Skin of body (tissue), 2 donors: Measurements from ENCODE around the gene PLEKHB2. TPM values are rescaled to one million over a fixed set of nuclear protein-coding genes. Genes with fewer than 3 reads are reported as not detected.
"Not testable (repeated sequence)": the region's sequence is repeated elsewhere in the genome, so short reads cannot be mapped to it uniquely, and the experiment has no call there.

Experiments used
- DNase-seq: peaks from one replicate; lab custom pipeline; 2025; lab: John Stamatoyannopoulos, UW
- total RNA-seq: library from RNA; depleted of rRNA; stranded (reverse); fragments of >200 nt; gene quantifications from one replicate; pipeline ENCODE4 v1.2.3, GENCODE V29; 2014

PLEKHB2 gene
- total RNA-seq, 1 donor from 2014 or later = 39.9 TPM

- no peak for DNase-seq
Measured at GRCh38 chr2:131142849-131143248, 37.7 kb downstream of the PLEKHB2 start.

GRCh38 chr2:131143803-131144202, 38.7 kb downstream of the PLEKHB2 start:
- no peak for DNase-seq

- no peak for DNase-seq
Measured at GRCh38 chr2:131145040-131145439, 39.9 kb downstream of the PLEKHB2 start.

GRCh38 chr2:131146231-131146630, 41.1 kb downstream of the PLEKHB2 start:
- no peak for DNase-seq

GRCh38 chr2:131146749-131147148, 41.6 kb downstream of the PLEKHB2 start:
- DNase-seq = no peak

GRCh38 chr2:131148426-131148825, 43.3 kb downstream of the PLEKHB2 start:
- no peak for DNase-seq

GRCh38 chr2:131150109-131150508, 45.0 kb downstream of the PLEKHB2 start:
- not testable (repeated sequence) for DNase-seq

- no peak for DNase-seq
Measured at GRCh38 chr2:131151398-131151797, 46.3 kb downstream of the PLEKHB2 start.

GRCh38 chr2:131152074-131152473, 46.9 kb downstream of the PLEKHB2 start:
- DNase-seq = no peak

- DNase-seq = no peak
Measured at GRCh38 chr2:131153529-131153928, 48.4 kb downstream of the PLEKHB2 start.

- peak; percentile 1 for DNase-seq
Measured at GRCh38 chr2:131154071-131154531, 49.0 kb downstream of the PLEKHB2 start.

GRCh38 chr2:131154647-131155046, 49.5 kb downstream of the PLEKHB2 start:
- DNase-seq = no peak

- no peak for DNase-seq
Measured at GRCh38 chr2:131155208-131155855, 50.2 kb downstream of the PLEKHB2 start.

- no peak for DNase-seq
Measured at GRCh38 chr2:131156452-131157149, 51.5 kb downstream of the PLEKHB2 start.

GRCh38 chr2:131165562-131165961, 60.4 kb downstream of the PLEKHB2 start:
- DNase-seq = not testable (repeated sequence)

- no peak for DNase-seq
Measured at GRCh38 chr2:131168538-131168937, 63.4 kb downstream of the PLEKHB2 start.

GRCh38 chr2:131178050-131178449, 72.9 kb downstream of the PLEKHB2 start:
- DNase-seq = not testable (repeated sequence)

GRCh38 chr2:131178721-131179418, 73.7 kb downstream of the PLEKHB2 start:
- not testable (repeated sequence) for DNase-seq

- not testable (repeated sequence) for DNase-seq
Measured at GRCh38 chr2:131181451-131181850, 76.3 kb downstream of the PLEKHB2 start.

GRCh38 chr2:131193421-131193820, 88.3 kb downstream of the PLEKHB2 start:
- not testable (repeated sequence) for DNase-seq

GRCh38 chr2:131196186-131196585, 91.0 kb downstream of the PLEKHB2 start:
- not testable (repeated sequence) for DNase-seq
